Upper lobe of left lung (tissue), 4 donors: Measurements from ENCODE around the gene SNED1.

Source experiments
- CTCF ChIP-seq, 6 experiments: fragments of 450-650 bp in 4 of 6; fragments of 200-600 bp in 2 of 6; sonication (generic) in 2 of 6; IDR thresholded peaks; one replicate each; pipeline ENCODE4 v1.5.1; 2016 to 2019; ENCODE audit warnings: antibody characterized with exemption in 6 of 6
- POLR2AphosphoS5 ChIP-seq, 2 donors: sonication (generic); formaldehyde crosslinking; IDR thresholded peaks; one replicate each; pipeline ENCODE4 v1.5.1; 2017; ENCODE audit warnings: antibody characterized with exemption in 2 of 2

DNA sequence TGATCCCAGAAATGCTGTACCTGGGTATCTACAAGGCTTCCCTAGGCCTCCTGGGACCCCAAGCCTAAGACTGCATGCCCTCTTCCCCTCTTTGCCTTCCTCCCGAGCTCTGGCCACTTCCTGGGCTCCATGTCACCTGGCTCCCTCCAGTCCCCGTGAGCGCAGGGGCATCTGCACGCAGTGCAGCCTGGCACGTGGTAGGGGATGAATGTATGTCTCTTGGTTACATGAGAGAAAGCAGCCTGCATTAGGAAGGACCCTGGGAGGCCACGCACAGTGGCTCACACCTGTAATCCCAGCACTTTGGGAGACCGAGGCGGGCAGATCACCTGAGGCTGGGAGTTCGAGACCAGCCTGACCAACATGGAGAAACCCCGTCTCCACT lies 135.0 kb downstream of the SNED1 start:
- no peak for TF ChIP-seq CTCF (IDR thresholded peaks at IDR 0.05)
- no peak for TF ChIP-seq POLR2AphosphoS5 (IDR thresholded peaks at IDR 0.05)
